HepG2 (cell line): ENCODE measurements around the gene CRHR1. TPM values are rescaled to one million over a fixed set of nuclear protein-coding genes. Genes with fewer than 3 reads are reported as not detected.

Experiments used
- ELF3 ChIP-seq: IDR thresholded peaks from 2 replicates; pipeline ENCODE4 v1.6.1; 2016; ENCODE audit warnings: missing genetic modification reagents, missing compliant biosample characterization
- MAFK ChIP-seq, 2 experiments: IDR thresholded peaks in 1 of 2; conservative IDR thresholded peaks in 1 of 2; 2 replicates each; pipeline ENCODE4 v1.6.1; 2011; ENCODE audit warnings: improper control_type of control experiment in 2 of 2, low read length in 2 of 2
- NCOA5 ChIP-seq: sonication (generic); formaldehyde crosslinking; IDR thresholded peaks from 2 replicates; pipeline ENCODE4 v1.4.0; 2020; ENCODE audit warnings: missing genetic modification reagents
- NFE2 ChIP-seq: sonication (generic); formaldehyde crosslinking; IDR thresholded peaks from 2 replicates; pipeline ENCODE4 v1.4.0; 2020; ENCODE audit warnings: missing genetic modification reagents
- RFX3 ChIP-seq: IDR thresholded peaks from 2 replicates; pipeline ENCODE4 v1.6.1; 2016; ENCODE audit warnings: missing biosample characterization, missing genetic modification reagents
- SP5 ChIP-seq: IDR thresholded peaks from 2 replicates; pipeline ENCODE4 v1.6.1; 2016; ENCODE audit warnings: low read depth, borderline replicate concordance
- THRA ChIP-seq: sonication (generic); formaldehyde crosslinking; IDR thresholded peaks from 2 replicates; pipeline ENCODE4 v1.4.0; 2020; ENCODE audit warnings: missing genetic modification reagents, borderline replicate concordance
- ZBTB1 ChIP-seq: sonication (generic); formaldehyde crosslinking; IDR thresholded peaks from 2 replicates; pipeline ENCODE4 v1.4.0; 2020; ENCODE audit warnings: missing genetic modification reagents, borderline replicate concordance
- ZGPAT ChIP-seq: IDR thresholded peaks from 2 replicates; pipeline ENCODE4 v1.6.1; 2016; ENCODE audit warnings: mild to moderate bottlenecking
- ZNF142 ChIP-seq: sonication (generic); formaldehyde crosslinking; IDR thresholded peaks from 2 replicates; pipeline ENCODE4 v1.4.0; 2020; ENCODE audit warnings: missing genetic modification reagents
- ZNF280B ChIP-seq: sonication (generic); formaldehyde crosslinking; IDR thresholded peaks from 2 replicates; pipeline ENCODE4 v1.5.0; 2020; ENCODE audit warnings: missing genetic modification reagents, mild to moderate bottlenecking, borderline replicate concordance
- ZNF33A ChIP-seq: sonication (generic); formaldehyde crosslinking; IDR thresholded peaks from 2 replicates; pipeline ENCODE4 v1.5.1; 2020; ENCODE audit warnings: missing genetic modification reagents, mild to moderate bottlenecking, moderate library complexity, borderline replicate concordance
- ZNF678 ChIP-seq: sonication (generic); formaldehyde crosslinking; IDR thresholded peaks from 2 replicates; pipeline ENCODE4 v1.4.0; 2020; ENCODE audit warnings: mild to moderate bottlenecking, missing genetic modification reagents
- polyA plus RNA-seq, 8 experiments: library from polyadenylated mRNA; depleted of rRNA in 3 of 8; stranded (reverse) in 7 of 8; unstranded in 1 of 8; fragments of >200 nt; fragmentation: Illumina TruSeq in 4 of 8; extraction: Trizol in 4 of 8; gene quantifications; 2 replicates each; pipeline versions ENCODE4 v1.2.1 to v1.2.3, GENCODE V29; 2011 to 2016; ENCODE audit warnings: low read depth in 4 of 8, missing spikeins in 1 of 8, mixed read lengths in 1 of 8; ENCODE audit not compliant: insufficient read depth in 1 of 8
- total RNA-seq, 5 experiments: library from RNA; depleted of rRNA; stranded (reverse); fragments of >200 nt; fragmentation: Illumina TruSeq; extraction: Trizol; gene quantifications; 2 replicates each; pipeline ENCODE4 v1.2.3, GENCODE V29; 2016; ENCODE audit warnings: low read depth in 1 of 5

Gene CRHR1
- total and polyA plus RNA-seq, 2 of the 13 experiments (the other 11 are each of a cell fraction or from before 2014, with no cell fraction given): not detected

- TF ChIP-seq ZNF280B (CRISPR knock-in tag) (no peak), ZNF142 (CRISPR knock-in tag) (no peak), ELF3 (peak; percentile 61; the same call in 1 of the 2 replicates), ZBTB1 (no peak), SP5 (no peak), ZNF33A (CRISPR knock-in tag) (no peak), ZGPAT (peak; percentile 34; the same call in 1 of the 2 replicates), ZNF678 (no peak), NFE2 (CRISPR knock-in tag) (no peak), THRA (CRISPR knock-in tag) (peak; percentile 81), RFX3 (CRISPR knock-in tag) (no peak), MAFK (conservative IDR thresholded peaks at IDR 0.05 in 1 of 2, IDR thresholded peaks at IDR 0.05 in 1 of 2; ENCODE audit: low read length in 2 of 2) (no peak), NCOA5 (CRISPR knock-in tag) (no peak)
These were observed 74.0 kb downstream of the CRHR1 start (continued) for GRCh38 chr17:45857977-45858708.
